GM10248 (cell line): ENCODE data around the gene CLEC16A.

Experiments used
- CTCF ChIA-PET: fragments of 300-600 bp; sonication (Branson Sonifier 250); formaldehyde crosslinking; extraction: SDS; loops from one replicate; lab custom pipeline; 2021; ENCODE audit warnings: antibody characterized with exemption; lab: Yijun Ruan, JAX
- POLR2A ChIA-PET: fragments of 350-650 bp; sonication (Branson Sonifier 250); formaldehyde crosslinking; extraction: SDS; loops from one replicate; lab custom pipeline; 2020; ENCODE audit warnings: antibody characterized with exemption; lab: Yijun Ruan, JAX
- DNase-seq: peaks from one replicate; pipeline ENCODE4 v3.0.0; 2012; ENCODE audit errors: extremely low spot score
- TF ChIP-seq, protein P1 (sequence below): IDR thresholded peaks from 2 replicates; pipeline ENCODE4 v1.5.1; 2012; ENCODE audit warnings: mild to moderate bottlenecking, low read depth; ENCODE audit errors: extremely low read depth, missing control alignments, control extremely low read depth

The CLEC16A gene

DNA sequence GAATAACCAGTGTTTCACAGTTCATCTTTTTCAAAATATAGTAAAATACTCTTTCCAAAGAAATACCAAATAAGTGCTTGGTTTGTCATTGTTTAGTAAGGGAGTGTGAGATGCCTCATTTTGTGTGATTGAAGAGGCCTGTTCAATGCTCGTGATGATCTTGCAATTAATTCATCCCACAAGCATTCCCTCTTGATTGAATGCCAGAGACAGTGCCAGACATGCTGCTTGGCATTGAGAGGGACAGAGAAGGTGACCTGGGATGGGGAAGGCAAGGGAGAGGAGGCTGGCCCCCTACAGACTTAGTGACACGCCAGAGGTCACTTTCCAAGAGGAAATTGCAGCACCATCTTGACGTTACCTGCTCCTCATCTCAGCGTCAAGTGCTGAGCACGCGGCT is 49.3 kb downstream of the CLEC16A start:
- TF ChIP-seq, protein P1, sequence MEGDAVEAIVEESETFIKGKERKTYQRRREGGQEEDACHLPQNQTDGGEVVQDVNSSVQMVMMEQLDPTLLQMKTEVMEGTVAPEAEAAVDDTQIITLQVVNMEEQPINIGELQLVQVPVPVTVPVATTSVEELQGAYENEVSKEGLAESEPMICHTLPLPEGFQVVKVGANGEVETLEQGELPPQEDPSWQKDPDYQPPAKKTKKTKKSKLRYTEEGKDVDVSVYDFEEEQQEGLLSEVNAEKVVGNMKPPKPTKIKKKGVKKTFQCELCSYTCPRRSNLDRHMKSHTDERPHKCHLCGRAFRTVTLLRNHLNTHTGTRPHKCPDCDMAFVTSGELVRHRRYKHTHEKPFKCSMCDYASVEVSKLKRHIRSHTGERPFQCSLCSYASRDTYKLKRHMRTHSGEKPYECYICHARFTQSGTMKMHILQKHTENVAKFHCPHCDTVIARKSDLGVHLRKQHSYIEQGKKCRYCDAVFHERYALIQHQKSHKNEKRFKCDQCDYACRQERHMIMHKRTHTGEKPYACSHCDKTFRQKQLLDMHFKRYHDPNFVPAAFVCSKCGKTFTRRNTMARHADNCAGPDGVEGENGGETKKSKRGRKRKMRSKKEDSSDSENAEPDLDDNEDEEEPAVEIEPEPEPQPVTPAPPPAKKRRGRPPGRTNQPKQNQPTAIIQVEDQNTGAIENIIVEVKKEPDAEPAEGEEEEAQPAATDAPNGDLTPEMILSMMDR, result no peak
- ChIA-PET CTCF (interaction anchor here (2.0 kb wide), 1 partner anchor 30 kb away, joined by 7 read pairs; no protein-coding TSS in a partner anchor), POLR2A (no interaction called here)
- DNase-seq, result no peak

DNA sequence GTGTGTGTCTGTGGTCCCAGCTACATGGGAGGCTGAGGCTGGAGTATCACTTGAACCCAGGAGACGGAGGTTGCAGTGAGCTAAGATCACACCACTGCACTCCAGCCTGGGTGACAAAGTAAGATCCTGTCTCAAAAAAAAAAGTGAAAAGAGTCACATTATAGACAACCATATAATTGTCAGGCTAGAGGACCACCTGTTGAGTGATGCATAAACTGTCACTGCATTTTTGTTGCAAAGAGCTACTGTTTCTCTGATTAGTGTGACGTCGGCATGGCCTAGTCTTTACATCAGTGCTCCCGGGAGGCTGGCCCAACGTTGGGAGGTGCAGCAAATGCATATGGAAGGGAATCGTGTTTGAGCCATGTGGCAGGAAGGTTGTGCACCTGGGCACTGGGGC is 50.2 kb downstream of the CLEC16A start:
- ChIA-PET CTCF (no interaction called here), POLR2A (no interaction called here)
- no peak for DNase-seq
- TF ChIP-seq, protein P1, result no peak

DNA sequence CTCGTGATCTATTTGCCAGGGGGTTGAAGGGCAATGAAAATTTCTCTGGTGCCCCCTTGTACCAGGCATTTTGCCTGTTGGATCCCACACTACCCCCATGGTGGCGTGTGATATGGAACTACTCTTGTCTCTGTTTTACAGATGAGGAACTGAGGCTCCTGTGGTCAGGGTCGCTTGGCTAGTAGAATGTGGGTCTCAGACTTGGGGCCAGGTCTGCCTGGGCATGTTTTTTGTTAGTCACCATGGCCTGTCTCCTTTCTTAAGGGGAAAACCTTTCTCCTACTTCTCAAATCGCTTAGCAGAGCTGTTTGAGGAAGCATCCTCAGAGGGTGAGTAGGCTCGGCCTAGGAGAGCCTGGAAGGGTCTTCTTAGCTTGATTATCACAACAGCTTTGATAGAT is 51.2 kb downstream of the CLEC16A start:
- DNase-seq, result no peak
- TF ChIP-seq, protein P1, result no peak
- CTCF ChIA-PET, result interaction anchor here (0.7 to 1.7 kb wide), 3 partner anchors 31 to 401 kb away, joined by 3 to 5 read pairs (median 3); no protein-coding TSS in a partner anchor
- POLR2A ChIA-PET, result no interaction called here

DNA sequence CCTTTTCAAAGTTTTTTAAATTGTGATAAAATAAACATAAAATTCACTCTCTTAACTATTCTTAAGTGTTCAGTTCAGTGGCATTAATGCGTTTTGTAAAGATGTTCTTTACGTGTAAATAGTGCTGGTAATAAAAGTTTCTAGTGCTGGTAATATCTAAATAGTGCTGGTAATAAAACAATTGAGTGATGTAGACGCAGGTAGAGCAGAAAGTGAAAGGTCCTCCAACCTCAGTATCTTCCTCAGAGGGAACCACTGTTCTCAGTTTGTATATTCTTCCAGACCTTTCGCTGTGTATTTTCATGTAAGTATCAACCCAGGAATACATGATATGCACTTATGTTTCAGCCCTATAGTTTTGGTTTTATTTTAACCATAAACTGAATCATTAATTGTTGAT is 53.1 kb downstream of the CLEC16A start:
- no peak for DNase-seq
- TF ChIP-seq, protein P1, result no peak
- ChIA-PET CTCF (interaction anchor here (1.3 to 1.7 kb wide), 3 partner anchors 8 to 44 kb away, joined by 3 to 4 read pairs (median 3); no protein-coding TSS in a partner anchor), POLR2A (no interaction called here)

DNA sequence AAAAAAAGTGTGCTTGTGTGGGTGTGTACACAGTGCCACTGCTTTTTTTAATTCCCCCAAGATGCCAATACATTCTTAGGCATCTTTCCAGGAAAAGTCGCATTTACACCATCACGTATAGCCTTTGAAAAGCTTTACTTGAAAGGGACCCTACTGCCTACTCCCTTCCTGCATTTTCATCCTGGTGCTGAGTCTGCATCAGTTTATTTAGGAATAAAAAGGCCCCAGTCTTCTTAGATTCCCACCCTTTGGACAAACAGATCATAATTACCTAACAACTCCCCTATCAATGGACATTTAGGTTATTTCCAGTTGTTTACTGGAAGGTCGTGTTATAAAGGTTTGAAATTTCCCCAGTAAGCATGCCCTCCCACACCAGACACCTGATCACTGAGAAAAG is 54.9 kb downstream of the CLEC16A start:
- CTCF ChIA-PET, result interaction anchor here (1.2 to 1.9 kb wide), 5 partner anchors 8 to 357 kb away, joined by 3 to 6 read pairs (median 4); no protein-coding TSS in a partner anchor
- POLR2A ChIA-PET, result no interaction called here

DNA sequence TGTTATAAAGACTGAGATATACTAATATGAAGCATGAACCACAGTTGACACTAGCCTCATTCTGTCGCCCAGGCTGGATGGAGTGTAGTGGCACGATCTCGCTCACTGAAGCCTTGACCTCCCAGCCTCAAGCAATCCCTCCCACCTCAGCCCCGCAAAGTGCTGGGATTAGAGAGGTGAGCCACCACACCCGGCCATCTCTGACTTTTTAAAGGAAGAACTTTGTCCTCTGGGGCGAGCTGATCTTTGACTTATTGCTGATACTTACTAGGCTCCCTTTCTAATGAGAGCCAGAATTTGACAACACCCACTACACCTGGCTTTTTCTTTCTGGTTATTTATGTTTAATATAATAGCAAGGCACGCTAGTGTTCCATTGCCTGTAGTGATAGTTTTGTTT is 57.2 kb downstream of the CLEC16A start:
- TF ChIP-seq, protein P1, result no peak
- DNase-seq, result no peak
- ChIA-PET CTCF (interaction anchor here (1.1 to 1.6 kb wide), 3 partner anchors 13 to 23 kb away, joined by 4 to 5 read pairs (median 4); no protein-coding TSS in a partner anchor), POLR2A (no interaction called here)

More for the DNA sequence above, 54.9 kb downstream of the CLEC16A start:
- no peak for DNase-seq
- TF ChIP-seq, protein P1, result no peak
